Mesenchymal stem cell (in vitro differentiated cells and primary cell): ENCODE results near the gene PMEL.

Experiments
- DNase-seq: peaks from one replicate; pipeline ENCODE4 v3.0.0-alpha.2; 2013
- H2AFZ ChIP-seq: one replicate; pipeline ENCODE4 v1.6.1; 2013; ENCODE audit warnings: low read depth, mild to moderate bottlenecking, control low read depth, inconsistent platforms, low read length, moderate library complexity
- H2AK5ac ChIP-seq: 2 replicates; pipeline ENCODE4 v1.6.1; 2013; ENCODE audit warnings: low read length, moderate library complexity, mild to moderate bottlenecking, inconsistent platforms; ENCODE audit not compliant: severe bottlenecking
- H2BK120ac ChIP-seq: one replicate; pipeline ENCODE4 v1.6.1; 2013; ENCODE audit warnings: low read depth, mild to moderate bottlenecking, inconsistent platforms, low read length, moderate library complexity
- H2BK12ac ChIP-seq, 2 experiments: one replicate each; pipeline ENCODE4 v1.6.1; 2013; ENCODE audit warnings: inconsistent platforms in 2 of 2, low read length in 2 of 2, mild to moderate bottlenecking in 2 of 2, moderate library complexity in 2 of 2, control low read depth in 1 of 2
- H2BK15ac ChIP-seq: one replicate; pipeline ENCODE4 v1.6.1; 2013; ENCODE audit warnings: mild to moderate bottlenecking, low read depth, inconsistent platforms; ENCODE audit not compliant: poor library complexity, severe bottlenecking
- H2BK5ac ChIP-seq: 2 replicates; pipeline ENCODE4 v1.6.1; 2013; ENCODE audit warnings: low read depth, mild to moderate bottlenecking, low read length, control low read depth, inconsistent platforms; ENCODE audit not compliant: poor library complexity, severe bottlenecking
- H3K14ac ChIP-seq, 2 experiments: one replicate each; pipeline ENCODE4 v1.6.1; 2013; ENCODE audit warnings: inconsistent platforms in 2 of 2, low read length in 2 of 2, control low read depth in 1 of 2, mild to moderate bottlenecking in 1 of 2, moderate library complexity in 1 of 2
- H3K18ac ChIP-seq, 2 experiments: one replicate each; pipeline ENCODE4 v1.6.1; 2013; ENCODE audit warnings: inconsistent platforms in 2 of 2, low read length in 2 of 2, control low read depth in 1 of 2, low read depth in 1 of 2, mild to moderate bottlenecking in 1 of 2
- H3K23ac ChIP-seq, 2 experiments: one replicate each; pipeline ENCODE4 v1.6.1; 2013; ENCODE audit warnings: inconsistent platforms in 2 of 2, low read length in 2 of 2, mild to moderate bottlenecking in 2 of 2, moderate library complexity in 2 of 2, control low read depth in 1 of 2
- H3K27ac ChIP-seq: 2 replicates; pipeline ENCODE4 v1.5.1; 2013; ENCODE audit warnings: mild to moderate bottlenecking, moderate library complexity, low read length, control low read depth, inconsistent platforms; ENCODE audit not compliant: poor library complexity, severe bottlenecking
- H3K27me3 ChIP-seq, 2 experiments: 2 replicates each; pipeline versions ENCODE4 v1.6.1 to v1.7.0; 2013; ENCODE audit warnings: low read length in 2 of 2, mild to moderate bottlenecking in 2 of 2, moderate library complexity in 2 of 2, control low read depth in 1 of 2, inconsistent platforms in 1 of 2; ENCODE audit not compliant: control insufficient read depth in 1 of 2, insufficient read depth in 1 of 2
- H3K36me3 ChIP-seq, 2 experiments: 2 replicates each; pipeline versions ENCODE4 v1.6.1 to v1.7.0; 2013; ENCODE audit warnings: low read length in 2 of 2, control low read depth in 1 of 2, inconsistent platforms in 1 of 2, low read depth in 1 of 2, mild to moderate bottlenecking in 1 of 2; ENCODE audit not compliant: insufficient read depth in 2 of 2, control insufficient read depth in 1 of 2
- H3K4ac ChIP-seq, 2 experiments: one replicate each; pipeline ENCODE4 v1.6.1; 2013; ENCODE audit warnings: inconsistent platforms in 2 of 2, low read length in 2 of 2, mild to moderate bottlenecking in 2 of 2, moderate library complexity in 2 of 2, control low read depth in 1 of 2, low read depth in 1 of 2
- H3K4me1 ChIP-seq: 2 replicates; pipeline ENCODE4 v1.6.1; 2013; ENCODE audit warnings: low read depth, low read length, control low read depth; ENCODE audit not compliant: control insufficient read depth, insufficient read depth
- H3K4me2 ChIP-seq: 2 replicates; pipeline ENCODE4 v1.6.1; 2013; ENCODE audit warnings: low read length, mild to moderate bottlenecking, inconsistent platforms; ENCODE audit not compliant: poor library complexity, severe bottlenecking
- H3K4me3 ChIP-seq, 2 experiments: 2 replicates each; pipeline versions ENCODE4 v1.5.1 to v1.7.0; 2013; ENCODE audit warnings: low read length in 2 of 2, mild to moderate bottlenecking in 2 of 2, control low read depth in 1 of 2, low read depth in 1 of 2; ENCODE audit not compliant: insufficient read depth in 1 of 2
- H3K79me1 ChIP-seq: replicated peaks from 2 replicates; pipeline ENCODE4 v1.6.1; 2013; ENCODE audit warnings: mild to moderate bottlenecking, control low read depth, low read length, inconsistent platforms; ENCODE audit not compliant: poor library complexity, severe bottlenecking
- H3K9ac ChIP-seq: 2 replicates; pipeline ENCODE4 v1.7.0; 2013; ENCODE audit warnings: mild to moderate bottlenecking, low read length, moderate library complexity
- H3K9me3 ChIP-seq: 2 replicates; pipeline ENCODE4 v1.7.0; 2013; ENCODE audit warnings: mild to moderate bottlenecking, low read length; ENCODE audit not compliant: control insufficient read depth
- H4K8ac ChIP-seq: one replicate; pipeline ENCODE4 v1.6.1; 2013; ENCODE audit warnings: inconsistent platforms, mild to moderate bottlenecking, low read length, moderate library complexity
- H4K91ac ChIP-seq: one replicate; pipeline ENCODE4 v1.6.1; 2013; ENCODE audit warnings: mild to moderate bottlenecking, low read length, inconsistent platforms
- WGBS: methylation state at CpG from one replicate; pipeline ENCODE4 v1.1.7; 2013; ENCODE audit warnings: mixed read lengths; 5-methylcytosine and 5-hydroxymethylcytosine counted together

The PMEL gene

GRCh38 chr12:55978393-55978792, 12.6 kb upstream of the PMEL start:
- no peak overlapping the region for H2AK5ac ChIP-seq
- H3K4me1 ChIP-seq: peaks cover 8% of the 10 kb centered on the region
- no peak overlapping the region for H2BK12ac ChIP-seq
- no peak overlapping the region for H3K14ac ChIP-seq
- H3K23ac ChIP-seq: no peak overlapping the region
- no peak overlapping the region for H4K91ac ChIP-seq
- no peaks in the 10 kb centered on the region for H3K9me3 ChIP-seq
- H3K79me1 ChIP-seq: peaks cover 3% of the 10 kb centered on the region
- H3K4me2 ChIP-seq: no peak overlapping the region
- H2BK15ac ChIP-seq: no peak overlapping the region
- H3K4me3 ChIP-seq: no peak overlapping the region
- DNase-seq: no peak
- no peak overlapping the region for H2AFZ ChIP-seq
- no peak overlapping the region for H4K8ac ChIP-seq
- no peak overlapping the region for H3K9ac ChIP-seq
- H3K4ac ChIP-seq: no peak overlapping the region
- peaks cover 10 to 49% of the 10 kb centered on the region in 2 experiments for H3K36me3 ChIP-seq
- H3K27ac ChIP-seq: no peak overlapping the region
- H3K18ac ChIP-seq: no peak overlapping the region
- H2BK5ac ChIP-seq: no peak overlapping the region
- 95% methylated on average over 7 of the region's 7 CpGs for WGBS
- no peak overlapping the region for H2BK120ac ChIP-seq
- no peaks in the 10 kb centered on the region for H3K27me3 ChIP-seq

- Histone ChIP-seq H3K36me3 (peaks cover 15 to 23% of the 10 kb centered on the region in 2 experiments), H3K18ac (peak overlapping the region; percentile 89 to 98), H2BK15ac (peak overlapping the region; percentile 80), H3K4me2 (peak overlapping the region; percentile 69), H2BK5ac (peak overlapping the region; percentile 95), H3K9ac (peak overlapping the region; percentile 98), H3K27ac (peak overlapping the region; percentile 91), H4K8ac (peak overlapping the region; percentile 97), H3K14ac (peak overlapping the region in 1 of 2 experiments; percentile 85), H2AK5ac (peak overlapping the region; percentile 71), H3K4me3 (peak overlapping the region; percentile 86 to 96), H2BK120ac (peak overlapping the region; percentile 94), H3K27me3 (no peaks in the 10 kb centered on the region), H3K23ac (peak overlapping the region in 1 of 2 experiments; percentile 10), H4K91ac (peak overlapping the region; percentile 93), H3K79me1 (peaks cover 13% of the 10 kb centered on the region), H3K4me1 (peaks cover 2% of the 10 kb centered on the region), H2BK12ac (peak overlapping the region in 1 of 2 experiments; percentile 66), H3K9me3 (no peaks in the 10 kb centered on the region), H2AFZ (peak overlapping the region; percentile 3), H3K4ac (peak overlapping the region; percentile 83 to 97)
- DNase-seq: peak; percentile 70
- under 1% methylated on average over 15 of the region's 15 CpGs for WGBS
Observed at GRCh38 chr12:55974308-55974730, 8.5 kb upstream of the PMEL start.

GRCh38 chr12:55973599-55974307, 7.9 kb upstream of the PMEL start, which contains the start of gene RAB5B:
Gene RAB5B, plus strand, starts transcription at chr12:55974078. Its CDS starts 12,883 bp downstream, at chr12:55986961.
- peak within 1 kb of the TSS; percentile 83 to 97 for H3K4ac ChIP-seq
- peak within 1 kb of the TSS; percentile 3 for H2AFZ ChIP-seq
- peak within 1 kb of the TSS; percentile 79 for H3K4me2 ChIP-seq
- peak within 1 kb of the TSS; percentile 89 to 98 for H3K18ac ChIP-seq
- H3K27ac ChIP-seq: peak within 1 kb of the TSS; percentile 91
- H3K4me1 ChIP-seq: peaks cover 2% of the 10 kb centered on the region
- H3K27me3 ChIP-seq: no peaks in the 10 kb centered on the region
- peak within 1 kb of the TSS in 1 of 2 experiments; percentile 86 for H3K14ac ChIP-seq
- H2AK5ac ChIP-seq: peak within 1 kb of the TSS; percentile 71
- H3K9ac ChIP-seq: peak within 1 kb of the TSS; percentile 98
- H3K4me3 ChIP-seq: peak within 1 kb of the TSS; percentile 86 to 96
- peak within 1 kb of the TSS; percentile 97 for H4K8ac ChIP-seq
- H3K9me3 ChIP-seq: no peaks in the 10 kb centered on the region
- H3K23ac ChIP-seq: peak within 1 kb of the TSS in 1 of 2 experiments; percentile 10
- peak; percentile 100 for DNase-seq
- H3K36me3 ChIP-seq: peaks cover 16 to 18% of the 10 kb centered on the region in 2 experiments
- under 1% methylated on average over 37 of the region's 39 CpGs for WGBS
- H3K79me1 ChIP-seq: peaks cover 17% of the 10 kb centered on the region
- peak within 1 kb of the TSS; percentile 80 for H2BK15ac ChIP-seq
- peak within 1 kb of the TSS; percentile 93 for H4K91ac ChIP-seq
- H2BK120ac ChIP-seq: peak within 1 kb of the TSS; percentile 94
- peak within 1 kb of the TSS; percentile 18 to 75 for H2BK12ac ChIP-seq
- peak within 1 kb of the TSS; percentile 95 for H2BK5ac ChIP-seq

GRCh38 chr12:55972911-55973598, 7.2 kb upstream of the PMEL start:
- Histone ChIP-seq H3K4ac (peak overlapping the region; percentile 46 to 78), H2BK12ac (peak overlapping the region; percentile 18 to 75), H3K9ac (peak overlapping the region; percentile 91), H3K79me1 (peaks cover 21% of the 10 kb centered on the region), H2AFZ (no peak overlapping the region), H2BK5ac (no peak overlapping the region), H3K4me1 (peaks cover 2% of the 10 kb centered on the region), H3K18ac (peak overlapping the region; percentile 84 to 95), H3K4me2 (peak overlapping the region; percentile 79), H4K8ac (peak overlapping the region; percentile 10), H3K4me3 (peak overlapping the region; percentile 46 to 86), H3K36me3 (peaks cover 16 to 18% of the 10 kb centered on the region in 2 experiments), H2BK15ac (peak overlapping the region; percentile 12), H4K91ac (no peak overlapping the region), H2BK120ac (no peak overlapping the region), H3K9me3 (no peaks in the 10 kb centered on the region), H3K27me3 (no peaks in the 10 kb centered on the region), H3K14ac (peak overlapping the region in 1 of 2 experiments; percentile 86), H3K23ac (no peak overlapping the region), H2AK5ac (peak overlapping the region; percentile 39), H3K27ac (peak overlapping the region; percentile 84)
- 6% methylated on average over 18 of the region's 18 CpGs for WGBS
- DNase-seq: no peak
